ENCODE data around the gene SH2D4B. TPM values are rescaled to one million over a fixed set of nuclear protein-coding genes. Genes with fewer than 3 reads are reported as not detected.

The SH2D4B gene
- total and polyA plus RNA-seq, 3 experiments from 2014 or later, result 0.11 to 0.13 TPM; not detected in 1

Other genes with a start within 250 kb of the SH2D4B start
- not detected for gene MAT1A, start 248.2 kb upstream of the SH2D4B start, total RNA-seq
- not detected for gene MAT1A, start 248.2 kb upstream of the SH2D4B start, polyA plus RNA-seq
- not detected for gene DYDC1, start 181.1 kb upstream of the SH2D4B start, total RNA-seq
- not detected for gene DYDC1, start 181.1 kb upstream of the SH2D4B start, polyA plus RNA-seq
- not detected for gene DYDC2, start 181.1 kb upstream of the SH2D4B start, total RNA-seq
- not detected for gene DYDC2, start 181.1 kb upstream of the SH2D4B start, polyA plus RNA-seq
- gene PRXL2A, start 129.4 kb upstream of the SH2D4B start, total RNA-seq, result 1 to 10 TPM; 8.1 to 8.3 TPM
- 9.4 TPM for gene PRXL2A, start 129.4 kb upstream of the SH2D4B start, polyA plus RNA-seq
- gene TSPAN14, start 83.6 kb upstream of the SH2D4B start, total RNA-seq, result 10 to 100 TPM; 46.1 to 46.8 TPM
- gene TSPAN14, start 83.6 kb upstream of the SH2D4B start, polyA plus RNA-seq, result 220 TPM

All from CD8-positive, alpha-beta memory T cell (primary cell).